Measurements from ENCODE around the gene PDE4D.

DNA sequence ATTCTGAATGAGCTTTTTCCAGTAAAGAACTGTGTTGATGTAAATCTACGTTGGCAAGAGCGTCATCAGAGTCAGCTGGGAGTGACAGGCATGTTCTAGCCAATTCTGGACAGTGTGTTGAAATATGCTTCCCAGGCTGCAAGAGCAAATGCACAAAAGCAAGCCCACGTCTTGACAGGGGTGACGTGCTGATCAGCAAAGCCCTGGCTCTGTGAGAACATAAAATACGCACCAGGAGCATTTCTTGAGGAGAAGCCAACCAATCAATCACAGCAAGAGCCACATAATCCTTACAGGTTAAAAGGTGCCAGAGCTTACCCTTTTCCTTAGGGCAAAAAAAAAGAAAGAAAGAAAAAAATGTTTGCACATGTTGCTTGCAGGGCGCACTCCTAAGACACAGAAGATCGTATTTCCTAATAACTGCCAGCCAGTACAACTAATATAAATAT, 148.1 kb downstream of the PDE4D start:
- TF ChIP-seq FOXK1 (CRISPR knock-in tag; IDR thresholded peaks at IDR 0.05): no peak
- TF ChIP-seq CREB1 (CRISPR knock-in tag; IDR thresholded peaks at IDR 0.05): no peak
- TF ChIP-seq, protein P1, sequence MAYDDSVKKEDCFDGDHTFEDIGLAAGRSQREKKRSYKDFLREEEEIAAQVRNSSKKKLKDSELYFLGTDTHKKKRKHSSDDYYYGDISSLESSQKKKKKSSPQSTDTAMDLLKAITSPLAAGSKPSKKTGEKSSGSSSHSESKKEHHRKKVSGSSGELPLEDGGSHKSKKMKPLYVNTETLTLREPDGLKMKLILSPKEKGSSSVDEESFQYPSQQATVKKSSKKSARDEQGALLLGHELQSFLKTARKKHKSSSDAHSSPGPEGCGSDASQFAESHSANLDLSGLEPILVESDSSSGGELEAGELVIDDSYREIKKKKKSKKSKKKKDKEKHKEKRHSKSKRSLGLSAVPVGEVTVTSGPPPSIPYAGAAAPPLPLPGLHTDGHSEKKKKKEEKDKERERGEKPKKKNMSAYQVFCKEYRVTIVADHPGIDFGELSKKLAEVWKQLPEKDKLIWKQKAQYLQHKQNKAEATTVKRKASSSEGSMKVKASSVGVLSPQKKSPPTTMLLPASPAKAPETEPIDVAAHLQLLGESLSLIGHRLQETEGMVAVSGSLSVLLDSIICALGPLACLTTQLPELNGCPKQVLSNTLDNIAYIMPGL (CRISPR knock-in tag; IDR thresholded peaks at IDR 0.05): no peak
- TF ChIP-seq, protein P2, sequence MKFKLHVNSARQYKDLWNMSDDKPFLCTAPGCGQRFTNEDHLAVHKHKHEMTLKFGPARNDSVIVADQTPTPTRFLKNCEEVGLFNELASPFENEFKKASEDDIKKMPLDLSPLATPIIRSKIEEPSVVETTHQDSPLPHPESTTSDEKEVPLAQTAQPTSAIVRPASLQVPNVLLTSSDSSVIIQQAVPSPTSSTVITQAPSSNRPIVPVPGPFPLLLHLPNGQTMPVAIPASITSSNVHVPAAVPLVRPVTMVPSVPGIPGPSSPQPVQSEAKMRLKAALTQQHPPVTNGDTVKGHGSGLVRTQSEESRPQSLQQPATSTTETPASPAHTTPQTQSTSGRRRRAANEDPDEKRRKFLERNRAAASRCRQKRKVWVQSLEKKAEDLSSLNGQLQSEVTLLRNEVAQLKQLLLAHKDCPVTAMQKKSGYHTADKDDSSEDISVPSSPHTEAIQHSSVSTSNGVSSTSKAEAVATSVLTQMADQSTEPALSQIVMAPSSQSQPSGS (CRISPR knock-in tag; IDR thresholded peaks at IDR 0.05; ENCODE audit: borderline replicate concordance, low read depth): no peak
- TF ChIP-seq, protein P3, sequence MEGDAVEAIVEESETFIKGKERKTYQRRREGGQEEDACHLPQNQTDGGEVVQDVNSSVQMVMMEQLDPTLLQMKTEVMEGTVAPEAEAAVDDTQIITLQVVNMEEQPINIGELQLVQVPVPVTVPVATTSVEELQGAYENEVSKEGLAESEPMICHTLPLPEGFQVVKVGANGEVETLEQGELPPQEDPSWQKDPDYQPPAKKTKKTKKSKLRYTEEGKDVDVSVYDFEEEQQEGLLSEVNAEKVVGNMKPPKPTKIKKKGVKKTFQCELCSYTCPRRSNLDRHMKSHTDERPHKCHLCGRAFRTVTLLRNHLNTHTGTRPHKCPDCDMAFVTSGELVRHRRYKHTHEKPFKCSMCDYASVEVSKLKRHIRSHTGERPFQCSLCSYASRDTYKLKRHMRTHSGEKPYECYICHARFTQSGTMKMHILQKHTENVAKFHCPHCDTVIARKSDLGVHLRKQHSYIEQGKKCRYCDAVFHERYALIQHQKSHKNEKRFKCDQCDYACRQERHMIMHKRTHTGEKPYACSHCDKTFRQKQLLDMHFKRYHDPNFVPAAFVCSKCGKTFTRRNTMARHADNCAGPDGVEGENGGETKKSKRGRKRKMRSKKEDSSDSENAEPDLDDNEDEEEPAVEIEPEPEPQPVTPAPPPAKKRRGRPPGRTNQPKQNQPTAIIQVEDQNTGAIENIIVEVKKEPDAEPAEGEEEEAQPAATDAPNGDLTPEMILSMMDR (IDR thresholded peaks at IDR 0.05): no peak
- TF ChIP-seq ZNF423 (CRISPR knock-in tag; IDR thresholded peaks at IDR 0.05): no peak
- TF ChIP-seq, protein P4, sequence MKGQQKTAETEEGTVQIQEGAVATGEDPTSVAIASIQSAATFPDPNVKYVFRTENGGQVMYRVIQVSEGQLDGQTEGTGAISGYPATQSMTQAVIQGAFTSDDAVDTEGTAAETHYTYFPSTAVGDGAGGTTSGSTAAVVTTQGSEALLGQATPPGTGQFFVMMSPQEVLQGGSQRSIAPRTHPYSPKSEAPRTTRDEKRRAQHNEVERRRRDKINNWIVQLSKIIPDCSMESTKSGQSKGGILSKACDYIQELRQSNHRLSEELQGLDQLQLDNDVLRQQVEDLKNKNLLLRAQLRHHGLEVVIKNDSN (CRISPR knock-in tag; IDR thresholded peaks at IDR 0.05): no peak
